A204.1 (cell line): Measurements from ENCODE around the gene LAMA3.
A peak's percentile ranks its signal among the peaks of the same experiment; 100 is the strongest.

Experiments used
- FAIRE-seq: peaks from 2 replicates; lab custom pipeline; 2012; peaks lifted over from hg19 to GRCh38; lab: Jason Lieb, UNC

The LAMA3 gene

GRCh38 chr18:23778828-23779227 lies 89.6 kb downstream of the LAMA3 start:
- FAIRE-seq: no peak

- FAIRE-seq: no peak
Observed at GRCh38 chr18:23779696-23780303, 90.5 kb downstream of the LAMA3 start.

GRCh38 chr18:23784832-23785245 lies 95.6 kb downstream of the LAMA3 start:
- FAIRE-seq: no peak

DNA sequence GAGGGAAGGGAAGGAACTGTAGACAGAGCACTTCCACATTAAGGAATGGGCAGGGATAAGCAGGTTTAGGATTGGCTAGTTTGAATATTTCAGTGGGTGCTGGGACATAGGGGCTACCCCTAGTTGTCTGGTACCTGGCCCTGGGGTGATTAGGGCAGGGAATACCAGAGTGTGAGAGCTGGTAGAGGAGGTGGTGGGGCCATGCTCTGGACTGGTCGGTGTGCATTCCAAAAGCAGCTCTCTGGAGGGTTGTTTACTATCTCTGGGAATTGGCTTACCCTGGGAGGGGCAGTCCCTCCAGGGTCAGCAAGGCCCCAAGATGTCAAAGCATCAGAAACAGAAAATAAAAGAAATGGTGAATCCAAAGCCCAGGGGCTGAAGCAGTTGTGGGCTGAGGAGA lies 103.8 kb downstream of the LAMA3 start:
- no peak for FAIRE-seq

- FAIRE-seq: no peak
Observed at GRCh38 chr18:23793985-23794867, 105.0 kb downstream of the LAMA3 start.

DNA sequence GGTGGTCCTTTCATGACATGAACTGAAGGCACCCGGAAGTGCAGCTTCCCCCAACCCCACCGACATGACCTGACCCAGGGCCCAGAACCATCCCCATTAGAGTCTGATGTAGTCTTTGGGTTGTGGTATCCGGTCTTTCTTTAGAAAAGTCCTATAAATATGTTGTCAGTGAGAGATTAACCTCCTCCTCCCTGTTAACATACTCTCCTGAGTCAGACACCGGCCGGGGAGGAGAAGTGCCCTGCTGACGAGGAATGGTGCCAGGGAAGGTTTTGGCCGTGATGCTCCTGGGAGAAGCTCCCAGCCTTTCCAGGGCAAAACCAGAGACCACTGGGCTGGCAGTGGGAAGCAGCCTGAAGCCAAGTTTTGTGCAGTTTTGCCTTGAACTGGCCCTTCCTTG lies 109.0 kb downstream of the LAMA3 start:
- FAIRE-seq: no peak

DNA sequence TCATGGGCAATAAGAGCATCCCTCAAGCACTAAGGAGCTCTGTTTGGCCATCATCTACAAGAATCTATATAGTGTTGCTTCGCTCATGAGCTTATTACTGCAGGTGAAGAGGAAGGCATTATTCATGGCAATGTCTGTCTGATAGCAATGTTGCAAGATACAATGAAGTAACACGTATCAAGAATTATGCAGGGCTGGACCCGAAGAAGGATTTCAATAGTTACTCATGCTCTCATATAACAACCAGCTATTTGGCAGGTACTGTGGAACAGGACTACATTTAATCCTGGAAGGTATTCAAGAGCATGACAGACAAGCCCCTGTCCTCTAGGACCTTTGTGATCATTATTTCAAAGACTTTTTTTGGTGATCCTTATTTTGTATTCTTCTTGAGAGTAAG lies 109.6 kb downstream of the LAMA3 start:
- no peak for FAIRE-seq

GRCh38 chr18:23799540-23799939 lies 110.3 kb downstream of the LAMA3 start:
- no peak for FAIRE-seq

DNA sequence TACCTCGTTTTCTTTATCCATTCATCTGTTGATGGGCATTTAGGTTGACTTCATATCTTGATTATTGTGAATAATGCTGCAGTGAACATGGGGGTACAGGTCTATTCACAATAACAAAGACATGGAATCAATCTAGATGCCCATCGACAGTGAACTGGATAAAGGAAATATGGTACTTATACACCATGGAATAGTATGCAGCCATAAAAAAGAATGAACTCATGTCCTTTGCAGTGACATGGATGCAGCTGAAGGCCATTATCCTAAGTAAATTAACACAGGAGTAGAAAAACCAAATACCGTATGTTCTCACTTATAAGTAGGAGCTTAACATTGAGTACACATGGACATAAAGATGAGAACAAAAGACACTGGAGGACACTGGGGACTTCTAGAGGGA lies 111.6 kb downstream of the LAMA3 start:
- no peak for FAIRE-seq

DNA sequence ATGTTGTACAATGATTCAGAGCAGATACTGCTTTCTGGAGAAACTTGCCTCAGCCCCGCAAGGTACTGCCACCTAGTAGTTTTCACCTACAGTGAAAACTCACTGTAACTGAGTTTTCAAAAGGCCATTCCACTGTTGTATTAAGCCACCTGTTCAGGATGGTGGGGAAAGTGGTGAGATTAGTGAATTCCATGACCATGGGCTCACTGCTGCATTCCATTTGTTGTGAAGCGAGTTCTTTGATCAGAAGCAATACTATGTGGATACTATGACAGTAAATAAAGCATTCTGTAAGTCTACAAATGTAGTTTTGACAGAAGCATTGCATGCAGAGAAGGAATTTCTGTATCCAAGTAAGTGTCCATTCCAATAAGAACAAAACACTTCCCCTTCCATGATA lies 113.6 kb downstream of the LAMA3 start:
- FAIRE-seq: no peak

DNA sequence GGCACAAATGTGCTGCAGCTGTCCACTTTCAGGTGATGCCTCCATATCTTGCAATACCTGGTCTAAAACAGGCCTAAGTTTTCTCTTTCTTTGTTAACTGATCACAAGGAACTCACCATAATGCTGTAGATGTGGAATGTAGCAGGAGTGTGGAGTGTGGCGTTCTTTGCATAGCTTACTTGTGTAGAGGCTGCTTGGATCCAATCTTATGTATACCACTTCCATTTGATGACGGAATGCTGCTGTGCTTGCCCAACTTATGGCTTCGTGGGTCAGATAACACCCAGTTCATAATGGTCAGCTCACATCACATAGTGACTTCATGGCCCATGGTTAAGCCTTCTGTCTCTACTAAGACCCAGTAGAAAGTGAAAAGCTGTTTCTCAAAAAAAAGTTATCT lies 114.5 kb downstream of the LAMA3 start:
- FAIRE-seq: no peak

DNA sequence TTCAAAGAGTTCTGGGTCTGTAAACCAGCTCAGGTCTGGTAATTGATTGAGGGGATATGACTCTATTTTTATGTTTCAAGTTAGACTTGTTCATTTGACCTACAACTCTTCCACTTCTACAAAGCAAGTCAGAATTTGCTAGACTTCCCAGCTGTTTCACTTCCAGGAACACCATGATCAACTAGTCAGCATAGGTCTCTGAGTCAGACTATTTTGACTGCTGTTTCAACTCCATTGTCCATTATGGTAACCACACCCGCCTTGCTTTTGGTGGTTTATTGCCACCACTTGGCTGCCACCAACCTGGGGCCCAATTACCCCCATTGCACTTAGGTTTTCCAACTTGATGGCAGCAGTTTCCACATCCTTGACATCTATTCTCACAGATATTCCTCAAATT lies 116.6 kb downstream of the LAMA3 start:
- FAIRE-seq: no peak

- no peak for FAIRE-seq
Observed at GRCh38 chr18:23809415-23809814, 120.2 kb downstream of the LAMA3 start.

DNA sequence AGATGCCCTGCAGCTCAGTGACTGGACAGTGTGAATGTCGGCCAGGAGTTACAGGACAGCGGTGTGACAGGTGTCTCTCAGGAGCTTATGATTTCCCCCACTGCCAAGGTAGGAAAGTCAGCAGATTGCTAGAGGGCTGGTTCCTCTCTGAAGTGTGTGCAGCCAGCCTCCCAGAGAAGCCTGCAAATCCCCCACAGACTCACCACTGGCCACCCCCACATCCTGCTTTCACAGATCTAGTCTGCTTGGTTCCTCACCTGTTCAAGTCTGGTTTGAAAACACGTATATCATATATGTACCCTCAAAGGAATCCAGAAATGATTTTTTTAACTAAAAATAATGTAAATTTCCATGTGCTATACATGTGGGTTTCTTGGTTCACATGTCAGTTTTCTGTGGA lies 121.1 kb downstream of the LAMA3 start:
- no peak for FAIRE-seq

DNA sequence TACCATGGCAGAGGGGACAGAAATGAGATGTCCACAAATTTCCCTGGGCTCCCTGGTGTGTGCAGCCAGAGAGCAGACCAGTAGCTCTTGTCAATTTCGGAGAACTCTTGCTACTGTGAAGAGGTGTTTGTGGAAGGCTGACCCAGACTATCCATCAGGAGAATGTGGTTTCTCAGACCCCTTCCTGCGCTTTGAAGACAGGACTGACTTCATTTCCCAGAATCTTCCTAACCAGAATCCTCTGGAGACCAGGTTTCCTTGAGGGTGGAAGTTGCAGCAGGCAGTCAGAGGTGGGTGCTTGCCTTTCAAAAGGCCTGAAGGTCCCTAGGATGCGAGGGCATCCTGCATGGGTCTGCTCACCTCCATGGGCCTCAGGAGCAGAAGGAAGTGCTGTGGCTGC lies 121.9 kb downstream of the LAMA3 start:
- no peak for FAIRE-seq

DNA sequence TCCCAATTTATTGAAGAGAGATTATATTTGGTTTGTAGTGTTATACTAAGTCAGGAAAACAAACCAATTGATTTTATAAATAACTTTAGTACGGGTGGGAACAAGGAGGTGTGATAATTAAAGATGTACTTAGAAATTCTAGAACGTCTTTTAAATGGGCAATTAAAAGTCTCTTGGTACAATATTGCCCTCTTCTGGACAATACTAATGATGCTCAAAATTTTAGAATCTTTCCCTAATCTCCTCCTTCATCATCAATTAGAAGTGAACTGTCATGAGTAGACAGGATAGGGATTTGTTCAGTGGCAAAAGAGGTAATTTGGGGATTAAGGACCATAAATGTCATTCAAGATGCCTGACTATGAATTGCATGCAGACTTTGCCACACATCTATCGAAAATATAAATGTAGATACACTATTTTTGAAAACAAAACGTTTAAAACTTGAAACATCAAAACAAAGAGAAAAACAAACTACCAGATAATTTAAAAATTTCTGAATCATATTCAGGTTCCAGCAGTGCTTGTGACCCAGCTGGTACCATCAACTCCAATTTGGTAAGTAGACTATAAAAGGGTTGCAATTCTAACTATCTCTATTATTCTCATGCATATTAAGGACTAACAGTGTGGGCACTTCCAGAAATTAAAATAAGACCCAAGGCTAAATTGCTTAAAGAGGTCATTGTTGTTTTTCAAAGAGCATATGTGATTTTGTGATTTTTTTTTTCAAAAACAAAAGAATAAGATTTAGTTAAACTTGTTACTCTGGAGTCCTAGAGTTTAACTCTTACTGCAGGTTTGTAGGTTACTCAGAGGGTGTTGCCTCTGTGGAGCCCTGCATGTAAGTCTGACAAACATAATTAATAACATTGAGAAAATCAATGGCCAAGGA lies 123.5 kb downstream of the LAMA3 start:
- FAIRE-seq: peak; percentile 88

DNA sequence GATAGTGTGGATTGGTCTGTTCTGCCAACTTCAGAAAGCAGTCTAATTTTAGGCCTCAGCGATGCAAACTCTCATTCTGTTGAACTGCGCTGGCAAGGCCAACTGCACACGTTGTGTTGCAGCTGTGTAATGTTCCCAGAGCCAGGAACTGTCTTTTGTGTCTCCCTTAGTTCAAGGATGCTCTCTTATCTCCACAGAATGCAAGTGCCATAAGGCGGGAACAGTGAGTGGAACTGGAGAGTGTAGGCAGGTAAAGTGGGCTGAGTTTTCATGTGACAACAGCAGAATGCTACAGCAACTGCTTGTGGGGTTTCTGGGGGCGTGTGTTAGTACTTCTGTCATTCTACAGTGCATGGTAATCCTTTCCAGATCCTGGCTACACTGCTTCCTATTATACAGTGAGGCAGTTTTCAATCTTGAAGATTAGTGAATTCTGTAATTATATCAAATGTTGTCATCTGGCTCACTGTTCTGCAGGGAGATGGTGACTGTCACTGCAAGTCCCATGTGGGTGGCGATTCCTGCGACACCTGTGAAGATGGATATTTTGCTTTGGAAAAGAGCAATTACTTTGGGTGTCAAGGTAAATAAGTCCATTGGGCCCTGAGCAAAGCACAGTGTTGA lies 125.8 kb downstream of the LAMA3 start:
- no peak for FAIRE-seq

GRCh38 chr18:23816021-23816420 lies 126.8 kb downstream of the LAMA3 start:
- no peak for FAIRE-seq

- no peak for FAIRE-seq
Observed at GRCh38 chr18:23816740-23817139, 127.5 kb downstream of the LAMA3 start.

GRCh38 chr18:23819001-23819400 lies 129.7 kb downstream of the LAMA3 start:
- FAIRE-seq: no peak

- no peak for FAIRE-seq
Observed at GRCh38 chr18:23822590-23823385, 133.5 kb downstream of the LAMA3 start.

- no peak for FAIRE-seq
Observed at GRCh38 chr18:23824240-23824639, 135.0 kb downstream of the LAMA3 start.
